Smooth muscle cell (in vitro differentiated cells): ENCODE data around the gene NPAS2. TPM values are rescaled to one million over a fixed set of nuclear protein-coding genes. Genes with fewer than 3 reads are reported as not detected.

Source experiments
- DNase-seq: peaks from one replicate; lab custom pipeline; 2025; ENCODE audit not compliant: unreplicated experiment; lab: John Stamatoyannopoulos, UW
- H2AFZ ChIP-seq: fragments of 200-600 bp; sonication (generic); 2 replicates; pipeline ENCODE4 v1.6.0; 2016; ENCODE audit warnings: antibody characterized with exemption, low read depth, mild to moderate bottlenecking
- H3F3A ChIP-seq: fragments of 200-600 bp; sonication (generic); 2 replicates; pipeline ENCODE4 v1.6.0; 2017; ENCODE audit warnings: antibody characterized with exemption, low read depth
- H3K27ac ChIP-seq: fragments of 200-600 bp; sonication (generic); 2 replicates; pipeline ENCODE4 v1.5.1; 2016; ENCODE audit warnings: low read depth, mild to moderate bottlenecking
- H3K27me3 ChIP-seq: fragments of 200-600 bp; sonication (generic); 2 replicates; pipeline ENCODE4 v1.6.1; 2016; ENCODE audit warnings: low read depth, mild to moderate bottlenecking
- H3K36me3 ChIP-seq: fragments of 200-600 bp; sonication (generic); 2 replicates; pipeline ENCODE4 v1.5.1; 2016; ENCODE audit warnings: low read depth
- H3K4me1 ChIP-seq: fragments of 200-600 bp; sonication (generic); 2 replicates; pipeline ENCODE4 v1.5.1; 2016; ENCODE audit warnings: low read depth
- H3K4me2 ChIP-seq: fragments of 200-600 bp; sonication (generic); 2 replicates; pipeline ENCODE4 v1.6.0; 2016; ENCODE audit warnings: mild to moderate bottlenecking
- H3K4me3 ChIP-seq: fragments of 200-600 bp; sonication (generic); 2 replicates; pipeline ENCODE4 v1.5.1; 2016; ENCODE audit warnings: mild to moderate bottlenecking
- H3K79me2 ChIP-seq: fragments of 200-600 bp; sonication (generic); 2 replicates; pipeline ENCODE4 v1.6.0; 2016; ENCODE audit warnings: low read depth, mild to moderate bottlenecking
- H3K9ac ChIP-seq: fragments of 200-600 bp; sonication (generic); 2 replicates; pipeline ENCODE4 v1.6.0; 2016; ENCODE audit warnings: low read depth
- H3K9me3 ChIP-seq: fragments of 200-600 bp; sonication (generic); replicated peaks from 2 replicates; pipeline ENCODE4 v1.5.1; 2016; ENCODE audit warnings: low read depth
- H4K20me1 ChIP-seq: fragments of 200-600 bp; sonication (generic); 2 replicates; pipeline ENCODE4 v1.6.0; 2016; ENCODE audit warnings: low read depth
- WGBS: methylation state at CpG from one replicate; pipeline ENCODE4 v1.1.7; 2016; ENCODE audit warnings: low lambda C conversion rate; 5-methylcytosine and 5-hydroxymethylcytosine counted together
- polyA plus RNA-seq: library from polyadenylated mRNA; unstranded; fragments of >200 nt; fragmentation: Nextera tagmentation; extraction: Ambion mirVana; gene quantifications from 2 replicates; pipeline ENCODE4 v1.2.1, GENCODE V29; 2016
- total RNA-seq: library from RNA; depleted of rRNA; stranded (reverse); fragments of >200 nt; gene quantifications from 2 replicates; pipeline ENCODE4 v1.2.3, GENCODE V29; 2014
- TF ChIP-seq, protein P1 (sequence below): fragments of 200-600 bp; sonication (generic); IDR thresholded peaks from 2 replicates; pipeline ENCODE4 v1.5.1; 2017; ENCODE audit warnings: borderline replicate concordance, mild to moderate bottlenecking, antibody characterized with exemption; ENCODE audit not compliant: insufficient read depth, poor library complexity, severe bottlenecking

Gene NPAS2
- total and polyA plus RNA-seq, 2 experiments from 2014 or later: 20.2 to 20.7 TPM

DNA sequence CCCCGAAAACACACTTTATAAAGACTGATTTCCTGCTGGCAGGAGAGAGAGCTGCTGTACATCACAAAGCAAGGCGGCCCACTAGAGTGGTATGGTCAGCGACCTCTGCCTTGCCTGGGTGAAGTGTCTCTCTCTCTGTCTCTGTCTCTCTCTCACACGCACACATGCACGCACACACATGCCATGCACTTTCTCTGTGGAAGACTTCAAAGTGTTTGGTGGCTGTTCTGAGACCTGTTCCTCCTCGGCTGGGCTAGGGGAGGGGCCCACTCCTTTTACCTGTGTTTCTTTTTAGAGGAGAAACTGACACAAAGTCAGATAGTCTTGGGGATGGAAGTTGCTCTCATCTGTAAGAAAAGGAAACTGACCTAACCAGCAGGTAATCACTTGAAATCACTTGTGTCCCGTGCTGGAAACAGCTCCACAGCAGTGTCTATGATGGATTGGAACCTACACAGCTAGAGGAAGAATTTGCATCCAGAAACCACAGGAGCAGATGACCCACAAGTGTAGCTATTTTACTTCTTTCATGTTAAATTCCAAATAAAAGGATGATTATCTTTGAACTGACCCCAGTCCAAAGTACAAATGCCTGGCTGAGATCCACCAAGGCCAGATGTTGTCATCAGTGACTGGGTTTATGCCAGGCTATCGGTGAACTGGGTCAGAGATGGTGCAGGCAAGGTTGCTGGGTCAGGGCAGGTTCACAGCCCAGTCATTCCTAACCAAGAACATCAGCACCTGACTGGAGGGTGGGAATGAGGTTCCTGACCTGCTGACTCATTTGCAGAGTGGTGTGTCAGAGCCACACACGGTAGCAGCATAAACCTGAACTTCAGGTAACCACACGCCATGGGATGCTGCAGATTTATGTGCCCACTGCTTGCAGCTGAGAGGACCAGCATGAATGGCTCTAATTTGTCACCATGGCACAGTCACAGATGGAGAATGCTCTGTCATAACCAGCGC lies 63.0 kb downstream of the NPAS2 start:
- no peak overlapping the region for H3K4me3 ChIP-seq
- TF ChIP-seq, protein P1, sequence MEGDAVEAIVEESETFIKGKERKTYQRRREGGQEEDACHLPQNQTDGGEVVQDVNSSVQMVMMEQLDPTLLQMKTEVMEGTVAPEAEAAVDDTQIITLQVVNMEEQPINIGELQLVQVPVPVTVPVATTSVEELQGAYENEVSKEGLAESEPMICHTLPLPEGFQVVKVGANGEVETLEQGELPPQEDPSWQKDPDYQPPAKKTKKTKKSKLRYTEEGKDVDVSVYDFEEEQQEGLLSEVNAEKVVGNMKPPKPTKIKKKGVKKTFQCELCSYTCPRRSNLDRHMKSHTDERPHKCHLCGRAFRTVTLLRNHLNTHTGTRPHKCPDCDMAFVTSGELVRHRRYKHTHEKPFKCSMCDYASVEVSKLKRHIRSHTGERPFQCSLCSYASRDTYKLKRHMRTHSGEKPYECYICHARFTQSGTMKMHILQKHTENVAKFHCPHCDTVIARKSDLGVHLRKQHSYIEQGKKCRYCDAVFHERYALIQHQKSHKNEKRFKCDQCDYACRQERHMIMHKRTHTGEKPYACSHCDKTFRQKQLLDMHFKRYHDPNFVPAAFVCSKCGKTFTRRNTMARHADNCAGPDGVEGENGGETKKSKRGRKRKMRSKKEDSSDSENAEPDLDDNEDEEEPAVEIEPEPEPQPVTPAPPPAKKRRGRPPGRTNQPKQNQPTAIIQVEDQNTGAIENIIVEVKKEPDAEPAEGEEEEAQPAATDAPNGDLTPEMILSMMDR: no peak
- no peaks in the 10 kb centered on the region for H3K27me3 ChIP-seq
- no peaks in the 10 kb centered on the region for H3K9me3 ChIP-seq
- H3K9ac ChIP-seq: no peak overlapping the region
- no peaks in the 10 kb centered on the region for H3K36me3 ChIP-seq
- H3K79me2 ChIP-seq: peaks cover 9% of the 10 kb centered on the region
- no peak overlapping the region for H3K27ac ChIP-seq
- DNase-seq: no peak
- H4K20me1 ChIP-seq: no peaks in the 10 kb centered on the region
- peaks cover 10% of the 10 kb centered on the region for H3F3A ChIP-seq
- H3K4me1 ChIP-seq: no peaks in the 10 kb centered on the region
- H2AFZ ChIP-seq: no peak overlapping the region
- WGBS: 75% methylated on average over 11 of the region's 11 CpGs
- H3K4me2 ChIP-seq: no peak overlapping the region

DNA sequence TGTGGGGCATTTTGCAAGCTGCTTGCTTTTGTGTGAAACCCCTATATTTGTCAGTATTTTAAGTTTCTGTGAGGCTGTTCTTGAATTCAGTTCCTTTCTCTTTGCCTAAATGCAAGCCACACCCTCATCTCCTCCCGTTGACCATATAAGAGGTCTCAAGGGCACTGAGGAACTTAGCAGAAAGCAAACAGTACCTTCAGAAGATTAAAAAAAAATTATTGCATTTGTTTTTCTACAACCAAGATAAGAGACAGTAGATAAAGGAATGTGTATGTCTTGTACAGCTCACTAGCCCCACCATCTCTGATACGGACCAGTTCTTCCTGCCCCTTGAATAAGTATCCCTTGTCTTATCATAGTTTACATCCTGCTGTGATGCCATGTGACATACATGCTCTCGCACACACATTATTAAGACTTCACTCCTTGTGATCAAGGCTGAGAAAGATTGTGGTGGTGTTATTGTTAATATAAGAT lies 64.2 kb downstream of the NPAS2 start:
- no peaks in the 10 kb centered on the region for H3K36me3 ChIP-seq
- no peak overlapping the region for H3K4me2 ChIP-seq
- no peak overlapping the region for H3K9ac ChIP-seq
- no peak overlapping the region for H2AFZ ChIP-seq
- no peak overlapping the region for H3K27ac ChIP-seq
- H3K27me3 ChIP-seq: no peaks in the 10 kb centered on the region
- H3K9me3 ChIP-seq: no peaks in the 10 kb centered on the region
- no peak for DNase-seq
- TF ChIP-seq, protein P1: no peak
- no peak overlapping the region for H3K4me3 ChIP-seq
- H4K20me1 ChIP-seq: no peaks in the 10 kb centered on the region
- 47% methylated on average over 3 of the region's 3 CpGs for WGBS
- peaks cover 5% of the 10 kb centered on the region for H3F3A ChIP-seq
- no peaks in the 10 kb centered on the region for H3K4me1 ChIP-seq
- peaks cover 6% of the 10 kb centered on the region for H3K79me2 ChIP-seq

DNA sequence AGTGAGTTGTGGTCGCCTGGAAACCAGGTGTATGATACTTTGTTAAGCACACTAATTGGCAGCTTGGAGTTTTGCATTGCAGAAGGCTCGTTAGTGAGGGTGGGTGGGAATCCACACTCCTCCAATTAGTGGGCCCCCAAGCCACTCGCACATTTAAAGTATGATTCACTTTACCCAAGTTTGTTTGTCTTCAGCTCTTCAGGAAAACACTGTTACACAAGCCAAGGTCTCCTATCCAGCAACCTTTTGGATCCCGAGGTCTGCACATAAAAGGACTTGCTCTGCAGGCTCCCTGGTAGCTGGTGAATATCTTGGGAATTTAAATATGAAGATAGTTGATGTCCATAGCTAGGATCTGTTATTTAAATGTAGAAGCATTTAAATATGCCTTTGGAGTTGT lies 66.1 kb downstream of the NPAS2 start:
- WGBS: 49% methylated on average over 4 of the region's 4 CpGs
- H3K4me2 ChIP-seq: no peak overlapping the region
- H3K27me3 ChIP-seq: no peaks in the 10 kb centered on the region
- no peaks in the 10 kb centered on the region for H3K4me1 ChIP-seq
- DNase-seq: no peak
- H3K9ac ChIP-seq: no peak overlapping the region
- H3K27ac ChIP-seq: no peak overlapping the region
- peaks cover 6% of the 10 kb centered on the region for H3K79me2 ChIP-seq
- no peaks in the 10 kb centered on the region for H4K20me1 ChIP-seq
- TF ChIP-seq, protein P1: no peak
- H2AFZ ChIP-seq: no peak overlapping the region
- H3K36me3 ChIP-seq: no peaks in the 10 kb centered on the region
- no peaks in the 10 kb centered on the region for H3K9me3 ChIP-seq
- peaks cover 5% of the 10 kb centered on the region for H3F3A ChIP-seq
- H3K4me3 ChIP-seq: no peak overlapping the region
